TTC549 (cell line): ENCODE results near the gene TMEM161B.
"Not testable (repeated sequence)": the region's sequence is repeated elsewhere in the genome, so short reads cannot be mapped to it uniquely, and the experiment has no call there.

ENCODE experiments used
- FAIRE-seq: peaks from 2 replicates; lab custom pipeline; 2012; peaks lifted over from hg19 to GRCh38; lab: Jason Lieb, UNC

TMEM161B gene

DNA sequence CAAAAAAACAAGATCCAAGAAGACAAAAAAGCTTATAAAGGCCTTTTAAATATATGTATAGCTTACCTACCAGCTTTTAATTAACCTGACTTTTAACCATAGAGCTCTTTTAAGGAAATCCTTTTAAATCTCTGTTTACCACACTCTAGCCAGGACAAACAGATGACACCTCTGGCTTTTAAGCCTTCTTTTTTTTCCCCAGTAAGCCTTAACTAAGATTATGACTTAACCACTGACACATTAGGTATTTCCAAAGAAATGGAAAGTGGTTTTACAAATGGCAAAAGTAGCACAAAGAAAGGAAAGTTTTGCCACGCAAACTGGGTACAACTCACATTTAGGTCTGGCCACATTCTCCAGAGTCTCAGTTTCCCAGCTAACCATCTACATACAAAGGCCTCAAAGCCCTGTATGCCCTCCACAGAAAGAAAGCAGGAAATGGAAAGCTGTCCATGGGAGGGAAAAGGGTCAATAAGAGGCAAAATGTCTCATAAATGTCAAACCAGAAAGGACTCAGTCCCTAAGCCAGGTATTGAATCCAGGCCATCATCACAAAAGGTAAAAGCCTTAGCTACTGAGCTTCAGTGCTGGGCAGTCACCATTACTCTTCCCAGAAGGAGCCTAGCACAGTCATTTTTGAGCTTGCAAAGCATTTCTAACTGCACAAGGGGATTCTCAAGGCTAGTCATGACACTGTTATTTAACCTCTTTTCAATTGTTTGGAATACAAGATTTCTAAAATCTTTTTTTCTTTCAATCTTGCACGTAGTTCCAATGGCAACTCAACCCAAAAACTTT, 19.7 kb downstream of the TMEM161B start:
- FAIRE-seq = no peak

DNA sequence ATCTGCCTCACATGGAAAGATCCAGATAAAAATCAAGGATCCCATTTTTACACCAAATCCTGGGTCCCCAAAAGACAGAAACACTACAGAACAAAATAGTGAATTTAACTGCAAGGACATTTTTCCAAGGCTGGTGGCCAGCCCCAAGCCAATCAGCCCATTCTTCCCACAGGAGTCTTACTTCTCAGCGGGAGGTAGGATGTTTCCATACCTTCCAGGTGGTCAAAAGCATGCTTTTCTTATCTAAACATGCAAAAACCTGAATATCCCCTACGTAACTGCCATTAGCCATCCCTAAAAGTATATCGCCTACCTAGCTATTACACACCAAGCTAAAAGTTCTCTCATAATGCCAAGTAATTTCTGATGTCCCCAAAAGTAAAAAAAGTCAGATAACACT, 20.6 kb downstream of the TMEM161B start:
- no peak for FAIRE-seq

DNA sequence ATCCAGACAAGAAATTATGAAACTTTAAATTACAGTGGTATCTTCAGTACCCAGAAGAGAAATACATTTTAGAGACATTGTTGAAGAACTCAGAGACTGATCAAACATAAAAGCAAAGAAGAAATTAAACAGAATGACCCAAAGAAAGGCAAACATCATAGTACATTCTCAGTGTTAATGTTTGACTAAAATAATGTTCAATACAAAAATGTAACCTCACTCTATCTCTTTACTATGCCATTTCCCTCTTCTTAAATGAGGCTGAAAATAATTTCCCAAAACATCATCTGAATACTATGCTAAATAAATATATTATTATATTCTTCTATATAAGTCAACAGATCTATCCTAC, 22.8 kb downstream of the TMEM161B start:
- no peak for FAIRE-seq

DNA sequence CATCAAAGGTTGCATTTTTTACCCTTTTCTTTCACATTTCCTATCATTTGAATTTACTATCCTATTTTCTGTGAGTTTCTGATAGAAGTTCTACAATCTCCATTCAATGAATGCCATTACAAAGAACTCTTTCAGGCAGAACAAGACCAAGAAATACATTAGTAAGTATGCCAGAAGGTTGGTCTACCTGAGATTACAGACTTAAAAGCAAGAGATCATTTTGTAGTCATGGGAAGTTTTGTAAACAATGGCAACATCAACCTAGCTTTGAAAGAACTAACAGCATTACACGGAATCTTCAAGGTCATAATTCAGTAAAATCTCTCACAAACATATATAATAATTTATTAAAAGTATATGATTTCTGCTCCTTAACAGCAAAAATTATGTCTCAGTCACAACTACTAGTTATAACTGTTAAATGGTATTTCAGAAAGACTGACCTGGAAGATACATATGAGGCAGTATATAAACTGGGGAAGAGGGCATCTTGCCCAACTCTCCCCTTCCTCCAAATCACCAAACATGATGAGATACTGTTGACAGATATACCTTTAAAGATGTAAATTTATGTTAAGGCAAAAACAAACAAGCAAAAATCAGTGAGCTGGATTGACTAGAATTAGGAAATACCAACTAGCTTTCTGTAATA, 23.3 kb downstream of the TMEM161B start:
- no peak for FAIRE-seq

DNA sequence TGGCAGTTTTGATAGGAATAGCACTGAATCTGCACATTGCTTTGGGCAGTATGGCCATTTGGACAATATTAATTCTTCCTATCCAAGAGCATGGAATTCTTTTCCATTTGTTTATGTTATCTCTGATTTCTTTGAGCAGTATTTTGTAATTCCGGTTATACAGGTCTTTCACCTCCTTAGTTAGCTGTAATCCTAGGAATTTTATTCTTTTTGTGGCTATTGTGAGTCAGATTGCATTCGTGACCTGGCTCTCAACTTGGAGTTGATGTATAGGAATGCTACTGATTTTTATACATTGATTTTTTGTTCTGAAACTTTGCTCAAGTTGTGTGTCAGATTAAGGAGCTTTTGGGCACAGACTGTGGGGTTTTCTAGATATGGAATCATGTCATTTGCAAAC, 24.0 kb downstream of the TMEM161B start:
- FAIRE-seq = no peak

DNA sequence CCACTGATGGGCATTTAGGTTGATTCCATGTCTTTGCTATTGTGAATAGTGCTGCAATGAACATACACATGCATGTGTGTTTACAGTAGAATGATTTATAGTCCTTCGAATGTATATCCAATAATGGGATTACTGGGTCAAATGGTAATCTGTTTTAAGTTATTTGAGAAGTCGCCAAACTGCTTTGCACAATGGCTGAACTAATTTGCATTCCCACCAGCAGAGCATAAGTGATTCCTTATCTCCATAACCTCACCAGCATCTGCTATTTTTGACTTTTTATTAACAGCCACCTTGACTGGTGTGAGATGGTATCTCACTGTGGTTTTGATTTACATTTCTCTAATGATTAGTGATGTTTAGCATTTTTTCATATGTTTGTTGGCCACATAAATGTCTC, 25.2 kb downstream of the TMEM161B start:
- not testable (repeated sequence) for FAIRE-seq

DNA sequence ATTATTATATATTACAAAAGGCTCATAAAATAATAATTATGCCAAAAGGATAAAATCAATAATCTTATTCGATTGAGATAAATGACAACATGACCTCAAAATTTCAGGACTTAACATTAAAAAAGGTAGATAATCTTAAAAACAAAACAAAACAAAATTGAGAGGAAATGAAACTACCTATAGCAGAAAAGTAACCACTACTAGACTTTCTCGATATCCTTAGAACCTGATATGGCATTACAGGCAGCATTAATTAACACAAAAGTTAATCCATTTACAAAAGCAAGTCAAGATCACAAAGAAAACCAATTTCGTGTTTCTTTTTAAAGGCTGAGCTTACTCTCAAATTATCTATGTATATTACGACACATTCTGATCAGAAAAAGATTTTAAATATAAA, 29.9 kb downstream of the TMEM161B start:
- FAIRE-seq = no peak

DNA sequence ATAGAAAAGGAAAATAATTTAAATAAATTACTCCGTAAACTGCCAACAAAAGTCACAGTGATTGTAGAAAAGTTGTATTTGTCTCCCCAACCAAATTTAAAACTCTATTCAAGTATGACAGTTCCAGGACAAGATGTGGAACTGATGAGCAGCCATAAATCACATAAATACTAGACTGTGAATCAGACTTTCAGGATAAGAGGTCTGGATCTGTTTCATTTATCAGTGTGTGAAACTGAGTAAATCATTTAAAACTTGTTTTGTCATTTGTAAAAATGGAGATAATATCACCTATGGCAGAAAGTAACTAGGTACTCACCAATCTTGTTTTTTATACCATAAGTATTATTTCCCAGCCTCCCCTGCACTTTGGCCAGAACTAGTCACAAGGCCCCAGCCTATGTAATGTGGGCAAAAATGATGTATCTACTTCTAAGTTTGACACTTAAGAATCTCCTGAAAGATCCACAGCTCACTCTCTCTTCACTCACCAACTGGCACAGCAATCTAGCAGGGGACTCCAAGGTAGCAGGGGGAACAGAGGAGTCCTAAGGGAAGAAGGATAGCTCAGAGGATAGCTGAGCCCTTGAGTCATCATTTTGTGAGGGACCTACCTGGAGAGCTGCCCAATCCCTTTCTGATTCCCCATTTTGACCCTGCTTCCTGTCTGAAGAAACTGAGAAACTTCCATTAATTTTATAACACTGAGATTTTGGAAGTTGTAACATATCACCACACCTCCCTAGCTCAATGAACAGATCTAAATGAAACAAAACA, 31.6 kb downstream of the TMEM161B start:
- no peak for FAIRE-seq

DNA sequence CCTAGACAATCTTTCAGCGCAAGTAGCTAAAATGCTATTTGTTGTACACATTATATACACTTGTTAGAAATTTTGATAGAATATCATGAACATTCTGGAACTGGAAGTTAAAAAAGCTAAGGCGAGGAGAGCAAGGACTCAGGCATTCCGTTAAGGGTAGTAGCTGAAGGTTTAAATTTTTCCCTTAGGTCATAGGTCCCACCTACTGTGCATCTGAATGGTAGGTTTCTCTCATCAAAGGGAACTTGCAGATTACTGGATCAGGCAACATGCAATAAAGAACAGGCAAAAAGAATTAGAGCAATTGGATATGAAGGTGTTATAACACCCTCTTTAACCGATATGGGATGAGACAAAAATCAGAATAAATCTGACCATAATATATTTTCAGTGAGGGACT, 32.8 kb downstream of the TMEM161B start:
- FAIRE-seq = no peak

DNA sequence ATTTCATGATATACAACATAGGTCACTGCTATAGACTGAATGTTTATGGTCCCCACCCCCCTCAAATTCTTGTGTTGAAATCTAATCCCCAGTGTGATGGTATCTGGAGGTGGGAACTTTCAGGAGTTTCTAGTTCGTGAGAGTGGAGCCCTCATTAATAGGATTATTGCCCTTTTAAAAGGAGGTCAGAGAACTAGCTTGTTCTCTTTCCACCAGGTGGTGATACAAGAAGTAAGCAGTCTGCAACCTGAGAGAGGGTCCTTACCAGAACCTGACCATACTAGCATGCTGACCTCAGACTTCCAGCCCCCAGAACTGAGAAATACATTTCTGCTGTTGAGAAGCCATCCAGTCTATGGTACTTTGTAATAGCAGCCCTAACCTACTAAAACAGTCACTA, 33.3 kb downstream of the TMEM161B start:
- no peak for FAIRE-seq

DNA sequence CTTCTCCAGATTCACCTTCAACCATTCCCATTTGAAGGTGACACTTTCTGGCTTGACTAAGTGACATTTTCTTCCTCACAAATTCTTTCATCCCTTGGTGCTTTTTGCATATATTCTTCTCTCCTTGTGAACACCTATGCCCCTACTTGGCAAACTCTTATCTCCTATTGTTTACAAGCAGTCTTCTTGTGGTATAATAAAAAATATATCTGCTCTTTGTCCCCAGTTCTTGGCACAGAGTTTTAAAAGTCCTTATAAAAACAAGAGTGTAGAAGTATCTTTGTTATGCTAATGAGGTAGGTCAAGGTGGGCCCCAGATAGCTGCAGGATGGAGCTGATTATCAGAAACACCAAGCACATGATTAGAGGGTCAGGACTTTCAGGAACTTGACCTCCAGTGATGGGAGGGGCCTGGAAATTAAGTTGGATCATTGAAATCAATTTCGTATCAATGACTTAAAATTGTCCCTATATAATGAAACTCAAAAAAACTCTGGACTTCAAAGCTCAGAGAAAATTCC, 38.0 kb downstream of the TMEM161B start:
- no peak for FAIRE-seq

DNA sequence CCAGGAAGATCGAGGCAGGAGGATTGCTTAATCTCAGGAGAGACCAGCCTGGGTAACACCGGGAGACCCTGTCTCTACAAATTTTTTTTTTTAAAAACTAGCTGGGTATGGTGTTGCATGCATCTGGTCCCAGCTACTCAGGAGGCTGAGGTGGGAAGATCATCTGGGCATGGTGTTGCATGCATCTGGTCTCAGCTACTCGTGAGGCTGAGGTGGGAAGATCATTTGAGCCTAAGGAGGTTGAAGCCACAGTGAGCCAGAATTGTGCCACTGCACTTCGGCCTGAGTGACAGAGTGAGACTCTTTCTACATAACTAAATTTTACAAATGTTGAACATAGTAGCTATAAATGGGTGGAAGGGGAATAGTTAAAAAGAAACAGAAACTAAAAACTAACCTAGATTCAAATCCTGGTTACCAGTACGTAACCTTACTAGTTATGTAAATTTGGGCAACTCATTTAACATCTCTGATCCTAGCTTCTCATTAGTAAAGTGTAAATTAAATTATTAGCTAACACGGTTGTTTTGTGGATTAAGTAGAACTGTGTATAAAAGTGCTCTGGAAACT, 41.7 kb downstream of the TMEM161B start:
- no peak for FAIRE-seq

DNA sequence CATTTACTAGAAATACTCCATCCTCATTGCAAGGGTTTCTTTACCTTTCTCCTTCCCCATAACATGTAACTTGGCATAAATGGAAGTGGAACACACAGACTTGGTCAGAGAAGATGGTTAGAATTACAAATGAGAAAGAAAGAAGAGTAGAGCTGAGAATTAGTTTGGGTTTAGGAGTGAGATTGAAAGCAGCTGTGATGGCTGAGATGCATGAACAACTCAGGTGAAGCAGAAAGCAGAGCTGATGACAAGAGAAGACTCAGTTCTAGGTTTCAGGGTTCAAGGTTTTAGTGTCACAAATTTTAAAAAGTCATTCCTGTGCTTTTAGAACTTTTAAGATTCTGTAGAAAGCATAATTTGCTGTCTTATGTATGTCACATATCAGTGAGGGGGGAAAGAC, 54.0 kb downstream of the TMEM161B start:
- no peak for FAIRE-seq

DNA sequence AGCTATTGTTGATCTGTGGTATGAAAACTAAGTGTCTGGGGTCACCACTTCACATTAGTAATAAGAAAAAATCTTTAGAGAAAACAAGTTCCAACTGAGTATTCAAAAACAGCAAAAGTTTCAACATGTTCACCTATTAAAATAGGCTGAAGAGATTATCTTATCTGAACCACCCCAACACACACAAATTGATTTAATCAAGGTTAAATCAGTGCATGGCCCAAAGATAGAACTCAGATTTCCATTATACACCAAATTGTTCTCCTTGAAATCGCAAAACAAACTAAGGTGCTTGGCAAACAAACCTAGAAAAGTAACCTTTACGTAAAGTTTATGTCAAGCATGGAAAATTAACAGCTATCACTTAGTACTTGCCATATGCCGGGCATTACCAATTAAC, 61.1 kb downstream of the TMEM161B start:
- no peak for FAIRE-seq

DNA sequence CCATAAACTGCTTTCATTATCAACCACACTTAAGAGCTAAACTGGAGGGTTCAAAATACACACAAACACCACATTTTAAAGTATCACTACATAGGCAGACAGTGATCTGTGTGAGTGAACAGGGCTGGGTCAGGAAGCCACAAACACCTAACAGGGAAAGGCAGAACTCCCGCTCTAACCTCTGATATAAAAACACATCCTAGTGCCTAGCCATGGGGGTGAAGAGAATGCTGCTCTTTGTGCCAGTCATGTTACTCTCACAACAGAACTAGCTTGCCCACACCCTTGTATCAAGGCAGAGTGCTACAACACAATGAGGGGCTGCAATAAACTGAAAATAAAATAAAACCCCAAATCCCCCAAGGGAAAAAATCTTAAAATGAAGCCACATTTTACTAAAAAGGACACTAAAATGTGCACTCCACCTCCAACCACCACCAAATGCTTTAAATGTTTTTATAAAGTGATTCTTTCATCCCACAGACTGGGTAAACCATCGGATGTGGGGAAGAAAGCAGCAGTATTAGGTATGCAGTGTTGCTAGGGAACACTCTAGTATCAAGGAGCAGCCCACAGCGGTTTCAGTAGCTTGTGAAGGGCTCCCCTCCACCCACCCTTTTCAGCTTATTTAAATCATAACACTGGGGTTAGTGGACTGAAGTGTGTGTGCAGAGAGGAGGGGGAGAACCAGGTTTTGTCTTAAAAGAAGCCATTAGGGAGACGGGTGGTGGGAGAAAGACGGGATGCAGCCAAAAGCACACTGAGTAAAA, 64.5 kb downstream of the TMEM161B start:
- no peak for FAIRE-seq

DNA sequence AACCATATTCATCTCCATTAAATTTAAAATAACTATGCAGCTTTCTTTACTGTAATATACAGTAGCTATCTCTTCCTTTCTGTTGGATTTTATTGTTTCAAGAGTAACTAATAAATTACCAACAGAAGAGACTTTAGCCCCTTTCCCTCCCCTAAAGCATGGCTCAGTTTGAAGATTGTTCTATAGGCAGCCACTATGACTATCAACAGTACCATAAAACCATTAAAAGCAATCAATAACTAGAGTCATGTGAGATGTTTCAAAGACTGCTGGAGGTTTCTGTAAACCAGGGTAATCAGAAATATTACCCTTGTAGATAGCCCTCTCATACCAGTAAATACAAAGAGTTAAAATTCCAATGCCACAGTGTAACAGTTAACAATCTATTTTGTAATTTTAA, 73.0 kb downstream of the TMEM161B start:
- FAIRE-seq = no peak

DNA sequence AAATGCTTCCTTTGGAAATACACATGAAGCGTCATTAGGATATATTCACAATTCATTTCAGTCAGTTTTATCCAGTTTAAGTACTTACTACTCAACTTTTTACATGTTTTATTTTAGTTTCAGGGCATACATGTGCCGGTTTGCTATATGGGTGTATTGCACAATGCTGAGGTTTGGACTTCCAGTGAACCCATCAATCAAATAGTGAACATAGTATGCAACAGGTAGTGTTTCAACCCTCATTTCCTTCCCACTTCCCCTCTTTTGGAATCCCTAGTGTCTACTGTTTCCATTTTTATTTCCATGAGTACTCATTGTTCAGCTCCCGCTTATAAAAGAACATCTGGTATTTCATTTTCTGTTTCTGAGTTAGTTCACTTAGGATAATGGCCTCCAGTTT, 74.7 kb downstream of the TMEM161B start:
- no peak for FAIRE-seq

DNA sequence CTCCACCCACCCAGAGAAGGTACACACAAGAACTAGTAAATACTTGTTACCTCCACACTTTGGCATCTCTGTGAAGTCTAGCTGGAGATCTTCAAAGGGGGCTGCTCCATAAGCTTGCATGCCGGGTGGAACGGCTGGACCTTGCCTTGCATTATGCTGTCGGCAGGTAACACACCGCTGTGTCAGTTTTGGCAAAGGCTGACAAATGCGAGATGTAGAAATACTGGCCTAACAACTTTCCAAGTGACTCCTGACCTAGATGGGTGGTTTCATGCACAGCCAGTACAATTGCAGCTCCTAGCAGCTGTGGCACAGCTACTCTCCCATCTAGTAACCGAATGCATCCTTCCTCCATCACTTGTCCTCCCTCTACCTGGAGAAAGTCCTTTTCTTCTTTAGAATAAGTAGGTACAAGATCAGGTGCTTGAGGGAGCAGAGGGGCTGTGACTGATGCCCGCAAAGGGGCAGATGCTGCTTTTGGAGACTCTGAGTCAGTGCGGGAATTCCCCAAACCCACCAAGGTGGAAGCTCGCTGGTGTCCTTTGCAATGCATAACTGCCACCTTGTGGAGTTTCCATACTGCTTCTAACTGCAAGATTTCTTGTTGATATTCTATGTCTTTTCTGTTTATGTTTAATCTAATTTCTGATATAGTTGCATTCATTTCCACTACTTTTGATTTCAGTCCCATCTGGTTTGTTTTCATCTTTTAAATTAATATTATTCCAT, 78.4 kb downstream of the TMEM161B start:
- FAIRE-seq = no peak

DNA sequence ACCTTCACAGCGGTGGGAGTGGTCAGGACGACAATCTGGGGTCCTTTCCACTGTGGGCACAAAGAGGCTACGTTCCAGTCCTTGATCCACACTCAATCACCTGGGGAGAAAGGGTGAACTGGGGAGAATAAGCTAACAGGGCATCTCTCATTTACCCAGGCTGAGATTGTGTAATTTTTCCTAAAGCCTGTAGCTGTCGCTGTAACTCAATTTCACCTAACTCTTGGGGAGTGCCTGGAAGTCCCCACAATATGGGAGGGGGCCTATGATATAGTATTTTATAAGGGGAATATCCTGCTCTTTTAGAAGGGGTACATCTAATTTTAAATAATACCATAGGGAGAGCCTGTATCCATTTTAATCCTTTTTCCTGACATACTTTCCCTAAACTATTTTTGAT, 79.2 kb downstream of the TMEM161B start:
- FAIRE-seq = not testable (repeated sequence)

DNA sequence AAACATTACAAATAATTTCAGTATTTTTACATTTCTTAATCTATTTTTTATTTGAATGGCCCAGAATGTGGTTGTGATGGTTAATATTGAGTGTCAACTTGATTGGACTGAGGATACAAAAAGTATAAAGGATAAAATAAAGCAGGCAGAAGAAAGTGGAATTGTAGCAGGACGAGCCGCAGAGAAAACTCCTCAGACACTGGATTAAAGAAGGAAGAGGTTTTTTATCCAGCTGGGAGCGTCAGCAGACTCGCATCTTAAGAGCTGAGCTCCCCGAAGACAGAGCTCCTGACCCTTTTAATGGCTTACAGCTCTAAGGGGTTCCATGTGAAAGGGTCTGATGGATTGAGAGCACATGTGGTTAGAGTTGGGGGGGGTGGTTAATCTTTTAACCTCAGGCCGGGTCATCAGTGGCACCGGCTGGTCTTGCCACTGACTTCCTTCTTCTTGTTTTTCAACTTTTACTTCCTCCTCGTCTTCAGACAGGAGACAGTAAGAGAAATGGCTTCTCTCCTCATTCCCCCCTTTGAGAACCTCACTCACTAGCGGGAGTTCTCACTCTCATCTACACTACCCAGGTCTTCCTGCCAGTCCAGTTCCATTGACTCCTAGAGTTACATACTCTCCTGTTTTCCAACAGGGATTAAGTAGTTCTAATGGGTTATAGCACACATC, 80.0 kb downstream of the TMEM161B start:
- FAIRE-seq = no peak

DNA sequence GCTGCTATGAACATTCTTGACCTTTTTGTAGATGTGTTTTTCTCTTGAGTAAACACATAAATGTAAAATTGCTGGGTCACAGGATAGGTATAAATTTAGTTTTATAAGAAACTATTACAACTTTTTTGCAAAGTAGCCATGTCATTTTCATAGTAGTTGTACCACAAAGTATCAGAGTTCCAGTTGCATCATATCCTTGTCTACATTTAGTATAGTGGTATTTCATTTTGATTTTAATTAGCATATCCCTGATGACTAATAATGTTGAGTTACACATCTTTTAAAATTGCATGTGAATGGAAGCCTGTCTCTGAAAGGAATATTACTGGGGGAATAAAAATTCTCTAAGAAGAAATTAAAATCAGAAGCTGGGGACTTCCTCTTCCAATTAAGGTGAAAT, 85.4 kb downstream of the TMEM161B start:
- no peak for FAIRE-seq
